Pancreas (tissue), 10 donors: ENCODE results near the gene ACTL10. TPM values are rescaled to one million over a fixed set of nuclear protein-coding genes. Genes with fewer than 3 reads are reported as not detected.

Source experiments
- ATAC-seq, 4 donors: fragments of 200-7000 bp; cut with Tn5 transposase; one replicate each; pipeline versions ENCODE4 v1.8.0 to v1.9.1; 2020; ENCODE audit warnings: mild to moderate bottlenecking in 4 of 4, moderate library complexity in 4 of 4
- DNase-seq, 6 donors: peaks; one replicate each; pipeline ENCODE4 v3.0.0-alpha.2; 2020
- FAIRE-seq: peaks from 2 replicates; lab custom pipeline; 2012; peaks lifted over from hg19 to GRCh38; lab: Jason Lieb, UNC
- H3K27ac ChIP-seq, 4 donors: fragments of 200-600 bp; sonication (generic); 1 replicate in 3 of 4; 2 replicates in 1 of 4; pipeline versions ENCODE4 v1.5.0 to v1.8.0; 2020
- H3K27me3 ChIP-seq, 4 donors: fragments of 200-600 bp; one replicate each; pipeline ENCODE4 v1.8.0; 2021
- H3K36me3 ChIP-seq, 3 donors: fragments of 200-600 bp; sonication (generic) in 1 of 3; one replicate each; pipeline versions ENCODE4 v1.5.0 to v1.8.0; 2020 to 2021
- H3K4me1 ChIP-seq, 3 donors: fragments of 200-600 bp; one replicate each; pipeline ENCODE4 v1.8.0; 2021
- H3K4me3 ChIP-seq, 4 donors: fragments of 200-600 bp; sonication (generic) in 2 of 4; one replicate each; pipeline versions ENCODE4 v1.5.0 to v1.8.0; 2020 to 2021
- H3K9me3 ChIP-seq, 4 donors: fragments of 200-600 bp; one replicate each; pipeline ENCODE4 v1.8.0; 2021
- CTCF ChIP-seq, 4 donors: fragments of 200-600 bp; sonication (generic) in 3 of 4; IDR thresholded peaks; one replicate each; pipeline versions ENCODE4 v1.5.0 to v1.8.0; 2021; ENCODE audit warnings: antibody characterized with exemption in 4 of 4
- WGBS, 2 donors: extraction: QIAGEN DNeasy Blood & Tissue Kit; methylation state at CpG; one replicate each; pipeline ENCODE4 v1.1.7; 2013; 5-methylcytosine and 5-hydroxymethylcytosine counted together
- intact Hi-C, 3 donors: fragments of 100-400 bp; cut with DNase I; formaldehyde crosslinking; loops; one replicate each; pipeline versions ENCODE4 v1.11.1 to v1.14.2; 2022
- polyA plus RNA-seq, 2 donors: library from polyadenylated mRNA; stranded (reverse); fragments of 200-250 nt; gene quantifications; one replicate each; pipeline ENCODE4 v1.2.3, GENCODE V29; 2013
- total RNA-seq, 6 donors: library from RNA; stranded (reverse); fragmentation: NEBNext Ultra II Directional in 4 of 6; extraction: Animal tissue kit (Norgen Biotek cat#: 25700) in 4 of 6; gene quantifications; one replicate each; pipeline versions ENCODE4 v1.2.1 to v1.2.4, GENCODE V29; 2021 to 2023
- donor health status: healthy with polysubstance abuse.
- donor health status: DM: no; HTN: no; CAD: no; lungs with moderate emphysema.
- donor health status: DM: no; HTN: no; CAD: no.
- donor health status: control.
- donor health status: control.
- donor health status: Bipolar disorder and iron deficiency.
- donor health status: DM: yes; HTN: yes; CAD: no.
- donor health status: DM: no; HTN: no; CAD: no.
- donor health status: DM: no; HTN: no; CAD: no.
- donor health status: DM: yes; HTN: yes; CAD: no.

Gene ACTL10
- total and polyA plus RNA-seq, 8 donors = 1.6 to 3.5 (median 2.6) TPM

- ATAC-seq = no peak
- TF ChIP-seq CTCF (IDR thresholded peaks at IDR 0.05) = no peak
- no peaks in the 10 kb centered on the region for H3K9me3 ChIP-seq
- H3K4me1 ChIP-seq = peaks cover 0 to 9% (median 0%) of the 10 kb centered on the region in 3 donors
- no peaks in the 10 kb centered on the region for H3K36me3 ChIP-seq
- H3K27ac ChIP-seq = no peak overlapping the region
- no peak overlapping the region for H3K4me3 ChIP-seq
- no peak for DNase-seq
- H3K27me3 ChIP-seq = no peaks in the 10 kb centered on the region
- FAIRE-seq = no peak
- intact Hi-C loops = loop anchor here in 1 of 3 donors (10.0 kb wide), 1 partner anchor 129 kb away; no protein-coding TSS in a partner anchor
- WGBS, 2 donors = 91 to 93% methylated on average over 11 of the region's 11 CpGs
These were observed 9.4 kb downstream of the ACTL10 start for GRCh38 chr20:33676121-33676520.

GRCh38 chr20:33676652-33677645 lies 10.2 kb downstream of the ACTL10 start:
- Histone ChIP-seq H3K27me3 (no peaks in the 10 kb centered on the region), H3K4me3 (no peak overlapping the region), H3K4me1 (peaks cover 0 to 9% (median 0%) of the 10 kb centered on the region in 3 donors), H3K9me3 (no peaks in the 10 kb centered on the region), H3K36me3 (no peaks in the 10 kb centered on the region), H3K27ac (no peak overlapping the region)
- WGBS, 2 donors = 95% methylated on average over 31 of the region's 31 CpGs
- TF ChIP-seq CTCF (IDR thresholded peaks at IDR 0.05) = no peak
- DNase-seq (no peak), ATAC-seq (no peak), FAIRE-seq (no peak)
- intact Hi-C loops = loop anchor here in 1 of 3 donors (10.0 kb wide), 1 partner anchor 128 kb away; no protein-coding TSS in a partner anchor

DNA sequence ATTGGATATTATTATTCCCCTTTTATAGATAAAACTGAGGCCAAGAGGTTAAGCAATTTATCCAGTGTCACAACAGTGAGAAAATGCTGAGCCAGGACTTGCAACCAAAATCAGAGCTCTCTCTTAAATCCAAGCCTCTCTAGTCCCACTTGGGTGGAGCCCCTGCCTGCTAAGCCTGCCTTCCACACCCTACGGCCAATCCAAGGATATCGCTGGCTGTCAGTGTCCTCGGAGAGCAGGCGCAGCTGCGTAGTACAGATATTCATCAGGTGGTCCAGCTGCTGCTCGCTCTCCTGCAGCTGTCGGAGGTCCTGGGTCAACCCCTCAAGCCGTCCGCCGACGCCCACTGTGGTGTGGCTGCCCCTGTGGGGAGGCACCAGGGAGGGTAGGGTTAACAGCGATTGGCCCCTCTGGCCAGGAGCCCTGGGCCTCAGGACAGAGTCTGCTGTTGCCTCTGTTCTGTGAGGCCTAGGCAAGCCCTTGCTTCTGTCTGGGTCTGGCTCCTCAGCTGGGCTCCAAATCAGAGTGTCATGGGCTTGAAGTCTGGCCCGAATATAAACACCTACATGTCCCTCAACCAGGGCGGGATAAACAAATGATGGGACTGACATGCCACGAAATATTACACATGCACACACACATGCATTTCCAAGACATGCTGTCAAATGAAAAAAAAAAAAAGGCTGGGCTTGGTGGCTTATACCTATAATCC lies 11.4 kb downstream of the ACTL10 start:
- no peak for DNase-seq
- no peak for FAIRE-seq
- Histone ChIP-seq H3K27ac (no peak overlapping the region), H3K4me3 (no peak overlapping the region), H3K36me3 (no peaks in the 10 kb centered on the region), H3K27me3 (no peaks in the 10 kb centered on the region), H3K4me1 (peaks cover 0 to 4% (median 0%) of the 10 kb centered on the region in 3 donors), H3K9me3 (no peaks in the 10 kb centered on the region)
- no peak for ATAC-seq
- TF ChIP-seq CTCF (IDR thresholded peaks at IDR 0.05) = no peak
- WGBS, 2 donors = 88 to 91% methylated on average over 15 of the region's 15 CpGs
- intact Hi-C loops = loop anchor here in 1 of 3 donors (10.0 kb wide), 1 partner anchor 127 kb away; no protein-coding TSS in a partner anchor

DNA sequence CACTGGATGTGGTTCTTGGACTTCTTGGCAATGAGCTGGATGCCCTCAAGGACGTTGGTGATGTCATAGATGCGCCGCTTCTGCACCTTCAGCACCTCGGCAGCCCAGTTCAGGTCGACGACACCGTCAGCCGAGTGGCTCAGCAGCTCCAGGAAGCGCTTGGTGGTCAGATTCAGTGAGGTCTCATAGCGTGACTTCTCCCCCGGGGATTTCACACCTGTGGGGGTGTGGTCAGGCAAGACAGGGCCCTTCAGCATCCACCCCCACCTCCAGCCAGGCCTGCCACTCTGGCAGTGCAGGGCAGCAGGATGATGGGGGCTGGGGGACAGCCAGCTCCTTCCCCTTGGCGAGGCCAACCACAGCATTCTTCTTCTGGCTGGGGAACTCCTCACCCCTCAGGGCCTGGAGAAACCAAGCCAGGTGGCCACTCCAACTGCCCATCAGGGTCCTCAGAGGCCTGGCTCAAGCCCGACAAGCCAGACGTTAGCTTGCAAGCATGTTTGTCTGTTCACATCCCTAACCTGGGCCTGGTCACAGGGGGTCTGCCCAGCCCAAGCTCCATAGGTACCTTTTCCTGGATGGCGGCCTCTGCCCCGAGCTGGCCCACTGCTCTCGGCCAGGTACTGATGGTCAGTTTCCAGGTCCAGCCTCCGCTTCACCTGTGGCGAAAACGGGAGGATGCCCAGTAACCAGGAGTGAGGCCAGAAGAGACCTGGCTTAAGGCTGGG lies 13.2 kb downstream of the ACTL10 start:
- Histone ChIP-seq H3K36me3 (no peaks in the 10 kb centered on the region), H3K9me3 (no peaks in the 10 kb centered on the region), H3K4me1 (no peaks in the 10 kb centered on the region), H3K27ac (no peak overlapping the region), H3K27me3 (no peaks in the 10 kb centered on the region), H3K4me3 (no peak overlapping the region)
- intact Hi-C loops = loop anchor here in 1 of 3 donors (10.0 kb wide), 1 partner anchor 125 kb away; no protein-coding TSS in a partner anchor
- no peak for ATAC-seq
- TF ChIP-seq CTCF (IDR thresholded peaks at IDR 0.05) = no peak
- WGBS, 2 donors = 82 to 86% methylated on average over 20 of the region's 20 CpGs
- DNase-seq = peak in 1 of 6 donors; percentile 4
- no peak for FAIRE-seq
